Measurements from ENCODE around the gene IGF1R. TPM values are rescaled to one million over a fixed set of nuclear protein-coding genes. Genes with fewer than 3 reads are reported as not detected.
"Not testable (repeated sequence)": the region's sequence is repeated elsewhere in the genome, so short reads cannot be mapped to it uniquely, and the experiment has no call there.

IGF1R gene
- polyA plus RNA-seq, 1 experiment = 36.2 TPM

DNA sequence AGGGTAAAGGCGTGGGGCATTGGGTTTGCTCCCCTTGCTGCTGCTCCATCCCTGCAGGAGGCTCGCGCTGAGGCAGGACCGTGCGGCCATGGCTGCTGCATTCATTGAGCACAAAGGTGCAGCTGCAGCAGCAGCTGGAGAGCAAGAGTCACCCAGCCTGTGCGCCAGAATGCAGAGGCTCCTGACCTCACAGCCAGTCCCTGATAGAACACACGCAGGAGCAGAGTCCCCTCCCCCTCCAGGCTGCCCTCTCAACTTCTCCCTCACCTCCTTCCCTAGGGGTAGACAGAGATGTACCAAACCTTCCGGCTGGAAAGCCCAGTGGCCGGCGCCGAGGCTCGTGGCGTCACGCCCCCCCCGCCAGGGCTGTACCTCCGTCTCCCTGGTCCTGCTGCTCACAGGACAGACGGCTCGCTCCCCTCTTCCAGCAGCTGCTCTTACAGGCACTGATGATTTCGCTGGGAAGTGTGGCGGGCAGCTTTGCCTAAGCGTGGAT lies 312.3 kb downstream of the IGF1R start:
- TF ChIP-seq, protein P1, sequence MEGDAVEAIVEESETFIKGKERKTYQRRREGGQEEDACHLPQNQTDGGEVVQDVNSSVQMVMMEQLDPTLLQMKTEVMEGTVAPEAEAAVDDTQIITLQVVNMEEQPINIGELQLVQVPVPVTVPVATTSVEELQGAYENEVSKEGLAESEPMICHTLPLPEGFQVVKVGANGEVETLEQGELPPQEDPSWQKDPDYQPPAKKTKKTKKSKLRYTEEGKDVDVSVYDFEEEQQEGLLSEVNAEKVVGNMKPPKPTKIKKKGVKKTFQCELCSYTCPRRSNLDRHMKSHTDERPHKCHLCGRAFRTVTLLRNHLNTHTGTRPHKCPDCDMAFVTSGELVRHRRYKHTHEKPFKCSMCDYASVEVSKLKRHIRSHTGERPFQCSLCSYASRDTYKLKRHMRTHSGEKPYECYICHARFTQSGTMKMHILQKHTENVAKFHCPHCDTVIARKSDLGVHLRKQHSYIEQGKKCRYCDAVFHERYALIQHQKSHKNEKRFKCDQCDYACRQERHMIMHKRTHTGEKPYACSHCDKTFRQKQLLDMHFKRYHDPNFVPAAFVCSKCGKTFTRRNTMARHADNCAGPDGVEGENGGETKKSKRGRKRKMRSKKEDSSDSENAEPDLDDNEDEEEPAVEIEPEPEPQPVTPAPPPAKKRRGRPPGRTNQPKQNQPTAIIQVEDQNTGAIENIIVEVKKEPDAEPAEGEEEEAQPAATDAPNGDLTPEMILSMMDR (IDR thresholded peaks at IDR 0.05; ENCODE audit: insufficient read depth, low read depth, low read length) = no peak

GRCh38 chr15:98963444-98963843 lies 315.1 kb downstream of the IGF1R start:
- H3K36me3 ChIP-seq (ENCODE audit: control insufficient read depth, insufficient read depth, low read length) = peaks cover 17% of the 10 kb centered on the region
- no peaks in the 10 kb centered on the region for H3K27me3 ChIP-seq (ENCODE audit: control insufficient read depth, insufficient read depth, low read length)
- TF ChIP-seq, protein P1 (IDR thresholded peaks at IDR 0.05; ENCODE audit: insufficient read depth, low read depth, low read length) = no peak
- POLR2A ChIA-PET = no interaction called here
- no peak for DNase-seq (ENCODE audit: low read depth)
- CTCF ChIA-PET = no interaction called here
- no peak overlapping the region for H3K4me3 ChIP-seq (ENCODE audit: low read depth, low read length)

More for the DNA sequence above, 312.3 kb downstream of the IGF1R start:
- ChIA-PET POLR2A (no interaction called here), CTCF (no interaction called here)
- Histone ChIP-seq H3K4me3 (ENCODE audit: low read depth, low read length) (no peak overlapping the region), H3K27me3 (ENCODE audit: control insufficient read depth, insufficient read depth, low read length) (no peaks in the 10 kb centered on the region), H3K36me3 (ENCODE audit: control insufficient read depth, insufficient read depth, low read length) (peaks cover 31% of the 10 kb centered on the region)
- DNase-seq (ENCODE audit: low read depth) = no peak

- Histone ChIP-seq H3K36me3 (ENCODE audit: control insufficient read depth, insufficient read depth, low read length) (peaks cover 14% of the 10 kb centered on the region), H3K27me3 (ENCODE audit: control insufficient read depth, insufficient read depth, low read length) (no peaks in the 10 kb centered on the region), H3K4me3 (ENCODE audit: low read depth, low read length) (no peak overlapping the region)
- POLR2A ChIA-PET = no interaction called here
- TF ChIP-seq, protein P1 (IDR thresholded peaks at IDR 0.05; ENCODE audit: insufficient read depth, low read depth, low read length) = no peak
- no peak for DNase-seq (ENCODE audit: low read depth)
- CTCF ChIA-PET = interaction anchor here (0.7 to 1.1 kb wide), 2 partner anchors 9 to 18 kb away, joined by 3 to 4 read pairs; no protein-coding TSS in a partner anchor
These were observed 316.3 kb downstream of the IGF1R start for GRCh38 chr15:98964466-98965133.

DNA sequence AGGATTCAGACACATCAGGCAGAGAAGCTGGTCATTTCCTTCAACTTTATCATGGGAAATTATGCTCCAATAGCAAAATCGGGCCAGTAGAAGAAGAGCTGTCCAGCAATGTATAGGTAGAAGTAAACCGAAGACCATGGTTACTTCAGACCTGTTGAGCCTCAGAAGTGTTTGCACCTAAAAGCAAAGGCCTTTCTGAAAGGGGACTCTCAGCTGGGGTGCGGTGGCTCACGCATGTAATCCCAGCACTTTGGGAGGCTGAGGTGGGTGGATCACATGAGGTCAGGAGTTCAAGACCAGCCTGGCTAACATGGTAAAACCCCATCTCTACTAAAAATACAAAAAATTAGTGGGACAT lies 316.8 kb downstream of the IGF1R start:
- CTCF ChIA-PET = interaction anchor here (1.1 kb wide), 1 partner anchor 10 kb away, joined by 4 read pairs; no protein-coding TSS in a partner anchor
- DNase-seq (ENCODE audit: low read depth); POLR2A ChIA-PET: not testable (repeated sequence)

GRCh38 chr15:98965597-98965996 lies 317.3 kb downstream of the IGF1R start:
- no peak overlapping the region for H3K4me3 ChIP-seq (ENCODE audit: low read depth, low read length)
- POLR2A ChIA-PET = no interaction called here
- no peak for DNase-seq (ENCODE audit: low read depth)
- CTCF ChIA-PET = interaction anchor here (1.5 kb wide), 1 partner anchor 14 kb away, joined by 3 read pairs; no protein-coding TSS in a partner anchor
- TF ChIP-seq, protein P1 (IDR thresholded peaks at IDR 0.05; ENCODE audit: insufficient read depth, low read depth, low read length) = no peak
- peaks cover 9% of the 10 kb centered on the region for H3K36me3 ChIP-seq (ENCODE audit: control insufficient read depth, insufficient read depth, low read length)
- no peaks in the 10 kb centered on the region for H3K27me3 ChIP-seq (ENCODE audit: control insufficient read depth, insufficient read depth, low read length)

More for the DNA sequence above, 316.8 kb downstream of the IGF1R start:
- H3K36me3 ChIP-seq (ENCODE audit: control insufficient read depth, insufficient read depth, low read length) = peaks cover 13% of the 10 kb centered on the region
- H3K27me3 ChIP-seq (ENCODE audit: control insufficient read depth, insufficient read depth, low read length); H3K4me3 ChIP-seq (ENCODE audit: low read depth, low read length): not testable (repeated sequence)
